ENCODE measurements around the gene CDYL. TPM values are rescaled to one million over a fixed set of nuclear protein-coding genes. Genes with fewer than 3 reads are reported as not detected.

CDYL gene
- total RNA-seq, 4 donors from 2014 or later = 24.1 to 24.8 (median 24.5) TPM

GRCh38 chr6:4912559-4912958 is 136.4 kb downstream of the CDYL start:
- no peaks in the 10 kb centered on the region for H3K9me3 ChIP-seq
- no peaks in the 10 kb centered on the region for H3K36me3 ChIP-seq
- no peaks in the 10 kb centered on the region for H3K27me3 ChIP-seq
- no peak for TF ChIP-seq CTCF (IDR thresholded peaks at IDR 0.05 in 4 of 5, conservative IDR thresholded peaks at IDR 0.05 in 1 of 5)
- TF ChIP-seq POLR2A (IDR thresholded peaks at IDR 0.05) = no peak
- H3K4me3 ChIP-seq = no peak overlapping the region
- in situ Hi-C loops (cut with MboI; ENCODE audit: low sequenced_read_pairs in 4 of 4) (no loop called here), intact Hi-C loops (cut with DNase I; ENCODE audit: low total_unique reads) (no loop called here)
- ATAC-seq (no peak), DNase-seq (no peak)
- H3K27ac ChIP-seq = no peak overlapping the region
- H3K4me1 ChIP-seq = peaks cover 36 to 37% of the 10 kb centered on the region in 2 donors

GRCh38 chr6:4913705-4914419 is 137.7 kb downstream of the CDYL start:
- peak in 1 of 2 donors; percentile 54 for ATAC-seq
- no peak for DNase-seq
- in situ Hi-C loops (cut with MboI; ENCODE audit: low sequenced_read_pairs in 4 of 4) = no loop called here
- H3K4me1 ChIP-seq = peaks cover 31 to 37% of the 10 kb centered on the region in 2 donors
- intact Hi-C loops (cut with DNase I; ENCODE audit: low total_unique reads) = no loop called here
- no peaks in the 10 kb centered on the region for H3K27me3 ChIP-seq
- H3K27ac ChIP-seq = peak overlapping the region; percentile 31 to 57 (median 44)
- no peak for TF ChIP-seq POLR2A (IDR thresholded peaks at IDR 0.05)
- no peak for TF ChIP-seq CTCF (IDR thresholded peaks at IDR 0.05 in 4 of 5, conservative IDR thresholded peaks at IDR 0.05 in 1 of 5)
- H3K9me3 ChIP-seq = no peaks in the 10 kb centered on the region
- no peak overlapping the region for H3K4me3 ChIP-seq
- no peaks in the 10 kb centered on the region for H3K36me3 ChIP-seq

GRCh38 chr6:4914420-4915159 is 138.4 kb downstream of the CDYL start:
- Histone ChIP-seq H3K36me3 (no peaks in the 10 kb centered on the region), H3K27me3 (no peaks in the 10 kb centered on the region), H3K4me1 (peaks cover 30 to 36% of the 10 kb centered on the region in 2 donors), H3K27ac (peak overlapping the region; percentile 31 to 57 (median 44)), H3K4me3 (no peak overlapping the region), H3K9me3 (no peaks in the 10 kb centered on the region)
- in situ Hi-C loops (cut with MboI; ENCODE audit: low sequenced_read_pairs in 4 of 4) (no loop called here), intact Hi-C loops (cut with DNase I; ENCODE audit: low total_unique reads) (no loop called here)
- ATAC-seq = peak; percentile 68 to 94
- peak in 1 of 2 donors; percentile 60 for DNase-seq
- TF ChIP-seq POLR2A (IDR thresholded peaks at IDR 0.05) (no peak), CTCF (IDR thresholded peaks at IDR 0.05 in 4 of 5, conservative IDR thresholded peaks at IDR 0.05 in 1 of 5) (no peak)

GRCh38 chr6:4916954-4917561 is 140.9 kb downstream of the CDYL start:
- Histone ChIP-seq H3K4me3 (no peak overlapping the region), H3K9me3 (no peaks in the 10 kb centered on the region), H3K36me3 (no peaks in the 10 kb centered on the region), H3K4me1 (peaks cover 22 to 30% of the 10 kb centered on the region in 2 donors), H3K27ac (no peak overlapping the region), H3K27me3 (no peaks in the 10 kb centered on the region)
- no peak for TF ChIP-seq CTCF (IDR thresholded peaks at IDR 0.05 in 4 of 5, conservative IDR thresholded peaks at IDR 0.05 in 1 of 5)
- no peak for TF ChIP-seq POLR2A (IDR thresholded peaks at IDR 0.05)
- ATAC-seq (no peak), DNase-seq (no peak)
- in situ Hi-C loops (cut with MboI; ENCODE audit: low sequenced_read_pairs in 4 of 4) (no loop called here), intact Hi-C loops (cut with DNase I; ENCODE audit: low total_unique reads) (no loop called here)

All from gastrocnemius medialis (tissue), 4 donors.